Skeletal muscle satellite cell (primary cell): ENCODE data around the gene F10. TPM values are rescaled to one million over a fixed set of nuclear protein-coding genes. Genes with fewer than 3 reads are reported as not detected.
A peak's percentile ranks its signal among the peaks of the same experiment; 100 is the strongest.

Experiments
- H3K27me3 ChIP-seq: 2 replicates; pipeline ENCODE4 v1.7.0; 2013; ENCODE audit warnings: low read length; ENCODE audit not compliant: control insufficient read depth, insufficient read depth
- H3K36me3 ChIP-seq: 2 replicates; pipeline ENCODE4 v1.7.0; 2013; ENCODE audit warnings: mild to moderate bottlenecking, control low read depth, low read length; ENCODE audit not compliant: insufficient read depth
- H3K4me1 ChIP-seq: 2 replicates; pipeline ENCODE4 v1.7.0; 2013; ENCODE audit warnings: low read length; ENCODE audit not compliant: control insufficient read depth, insufficient read depth
- H3K4me2 ChIP-seq: 2 replicates; pipeline ENCODE4 v1.7.0; 2013; ENCODE audit warnings: mild to moderate bottlenecking, low read length
- H3K4me3 ChIP-seq: 2 replicates; pipeline ENCODE4 v1.7.0; 2013; ENCODE audit warnings: low read length
- H3K9ac ChIP-seq: 2 replicates; pipeline ENCODE4 v1.7.0; 2013; ENCODE audit warnings: mild to moderate bottlenecking, low read depth, low read length, moderate library complexity
- H3K9me3 ChIP-seq: replicated peaks from 2 replicates; pipeline ENCODE4 v1.7.0; 2013; ENCODE audit warnings: mild to moderate bottlenecking, control low read depth, low read length
- small RNA-seq: library from RNA; depleted of rRNA; stranded (forward); fragments of <200 nt; gene quantifications from one replicate; pipeline ENCODE3, GENCODE V24; 2012

F10 gene

DNA sequence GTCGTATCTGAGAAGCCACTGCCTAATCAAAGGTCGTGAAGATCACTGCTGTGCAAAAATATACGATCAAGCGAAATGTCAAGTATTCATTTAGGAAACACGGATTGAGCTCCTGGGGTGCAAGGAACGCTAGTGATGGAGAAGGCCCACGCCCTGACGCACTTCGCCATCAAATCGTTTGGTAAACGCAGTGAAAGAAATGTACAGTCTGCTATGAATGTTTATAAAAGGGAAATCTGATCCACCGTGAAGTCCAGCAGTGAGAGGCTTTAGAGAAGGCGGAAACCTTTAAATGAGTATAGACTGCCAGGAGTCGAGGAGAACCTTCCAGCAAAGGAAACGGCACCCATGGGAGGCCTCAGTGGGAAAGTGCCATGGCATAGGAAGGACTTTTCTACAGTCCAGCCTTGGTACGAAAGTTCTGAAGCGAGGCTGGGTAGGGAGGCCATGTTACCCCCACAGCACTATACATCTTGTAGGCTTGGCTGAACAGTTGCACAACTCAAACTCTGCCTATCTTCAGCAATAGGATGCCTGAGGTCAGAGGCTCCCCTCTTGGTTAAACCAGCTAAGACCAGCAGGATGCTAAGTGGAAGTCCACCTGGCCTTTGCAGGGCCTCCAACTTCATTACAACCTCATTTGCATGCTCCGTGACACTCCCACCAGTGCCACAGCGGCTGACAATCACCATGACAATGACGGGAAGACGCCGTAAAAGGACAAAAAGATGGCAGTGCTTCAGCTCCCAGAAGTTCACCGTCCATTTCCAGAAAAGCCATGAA lies 65.5 kb downstream of the F10 start:
- peaks cover 51% of the 10 kb centered on the region for H3K36me3 ChIP-seq
- H3K4me2 ChIP-seq: peak overlapping the region; percentile 46
- peaks cover 63% of the 10 kb centered on the region for H3K4me1 ChIP-seq
- no peaks in the 10 kb centered on the region for H3K27me3 ChIP-seq
- peak overlapping the region; percentile 67 for H3K9ac ChIP-seq
- H3K9me3 ChIP-seq: no peaks in the 10 kb centered on the region
- H3K4me3 ChIP-seq: no peak overlapping the region

DNA sequence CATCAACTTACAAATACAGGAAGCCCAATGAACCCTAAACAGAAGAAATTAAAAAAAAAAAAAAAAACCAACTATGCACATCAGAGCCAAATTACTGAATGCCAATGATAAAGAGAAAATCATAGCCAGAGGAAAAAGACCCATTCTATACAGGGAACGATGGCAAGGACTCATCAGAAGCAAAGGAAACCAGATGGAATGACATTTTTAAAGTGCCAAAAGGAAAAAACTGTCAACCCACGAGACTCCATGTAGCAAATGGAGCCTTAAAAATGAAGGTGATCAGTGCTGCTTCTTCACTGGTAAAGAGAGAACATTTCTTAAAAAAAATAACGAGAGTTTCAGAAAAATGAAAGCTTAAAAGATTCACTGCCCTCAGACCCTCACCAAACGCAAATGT lies 67.6 kb downstream of the F10 start:
- no peak overlapping the region for H3K4me2 ChIP-seq
- no peaks in the 10 kb centered on the region for H3K9me3 ChIP-seq
- H3K36me3 ChIP-seq: peaks cover 50% of the 10 kb centered on the region
- H3K4me1 ChIP-seq: peaks cover 50% of the 10 kb centered on the region
- H3K4me3 ChIP-seq: no peak overlapping the region
- H3K9ac ChIP-seq: no peak overlapping the region
- no peaks in the 10 kb centered on the region for H3K27me3 ChIP-seq

GRCh38 chr13:113192279-113192678 lies 69.7 kb downstream of the F10 start:
- peak overlapping the region; percentile 34 for H3K4me2 ChIP-seq
- peaks cover 69% of the 10 kb centered on the region for H3K36me3 ChIP-seq
- H3K4me3 ChIP-seq: no peak overlapping the region
- H3K9ac ChIP-seq: no peak overlapping the region
- H3K27me3 ChIP-seq: no peaks in the 10 kb centered on the region
- H3K9me3 ChIP-seq: no peaks in the 10 kb centered on the region
- H3K4me1 ChIP-seq: peaks cover 31% of the 10 kb centered on the region

DNA sequence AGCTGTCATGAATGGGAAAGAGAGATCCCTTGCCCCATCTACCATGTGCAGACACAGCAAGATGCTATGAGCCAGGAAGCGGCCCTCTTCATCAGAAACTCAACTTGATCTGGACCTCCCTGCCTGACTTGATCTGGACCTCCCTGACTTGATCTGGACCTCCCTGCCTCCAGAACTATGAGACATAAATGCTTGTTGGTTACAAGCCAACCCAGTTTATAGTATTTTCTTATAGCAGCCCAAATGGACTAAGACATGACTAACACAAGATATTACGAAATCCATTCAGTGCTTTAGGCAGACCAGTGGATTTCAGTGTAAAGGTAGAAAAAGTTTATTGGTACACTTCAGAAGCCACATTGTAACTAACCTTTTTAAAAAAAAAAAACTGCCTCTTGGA lies 70.3 kb downstream of the F10 start:
- peak overlapping the region; percentile 36 for H3K9ac ChIP-seq
- no peaks in the 10 kb centered on the region for H3K27me3 ChIP-seq
- no peaks in the 10 kb centered on the region for H3K9me3 ChIP-seq
- no peak overlapping the region for H3K4me3 ChIP-seq
- H3K4me1 ChIP-seq: peaks cover 27% of the 10 kb centered on the region
- H3K4me2 ChIP-seq: peak overlapping the region; percentile 34
- peaks cover 75% of the 10 kb centered on the region for H3K36me3 ChIP-seq

DNA sequence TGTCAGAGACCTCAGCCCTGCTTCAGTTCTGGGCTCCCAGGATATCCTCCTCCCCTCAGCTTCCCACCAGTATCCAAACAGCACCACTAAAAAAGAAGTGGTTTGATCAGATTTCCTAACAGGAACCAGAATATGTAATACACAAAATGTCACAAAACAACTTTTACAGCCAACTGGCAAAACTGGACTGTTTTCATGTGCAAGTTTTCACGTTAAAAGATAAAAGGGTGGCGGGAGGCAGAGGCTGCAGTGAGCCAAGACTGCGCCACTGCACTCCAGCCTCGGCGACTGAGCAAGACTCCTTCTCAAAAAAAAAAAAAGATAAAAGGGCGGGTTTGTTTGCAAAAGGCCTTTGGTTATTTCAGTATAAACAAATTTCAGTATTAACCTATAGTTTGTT lies 72.8 kb downstream of the F10 start:
- Histone ChIP-seq H3K9me3 (no peaks in the 10 kb centered on the region), H3K27me3 (no peaks in the 10 kb centered on the region), H3K4me1 (peaks cover 16% of the 10 kb centered on the region), H3K9ac (no peak overlapping the region), H3K4me3 (no peak overlapping the region), H3K36me3 (peaks cover 76% of the 10 kb centered on the region), H3K4me2 (no peak overlapping the region)

- Histone ChIP-seq H3K36me3 (peaks cover 66% of the 10 kb centered on the region), H3K4me2 (no peak overlapping the region), H3K9me3 (no peaks in the 10 kb centered on the region), H3K9ac (no peak overlapping the region), H3K27me3 (no peaks in the 10 kb centered on the region), H3K4me1 (peaks cover 13% of the 10 kb centered on the region), H3K4me3 (no peak overlapping the region)
These were observed 74.6 kb downstream of the F10 start for GRCh38 chr13:113196970-113197737.

Small RNA genes lying within 50 kb of the gene (small RNA-seq; reads per million reads assigned to genes)
- not detected for gene AL137002.1
